BE2C (cell line): Measurements from ENCODE around the gene CADM2.
A peak's percentile ranks its signal among the peaks of the same experiment; 100 is the strongest.

ENCODE experiments used
- DNase-seq: peaks from one replicate; pipeline ENCODE4 v3.0.0-alpha.2; 2020
- H3K27me3 ChIP-seq: fragments of 250-450 bp; sonication (Bioruptor Pico); 2 replicates; pipeline ENCODE4 v1.5.1; 2020; ENCODE audit warnings: mild to moderate bottlenecking
- H3K36me3 ChIP-seq: fragments of 250-450 bp; sonication (Bioruptor Pico); 2 replicates; pipeline ENCODE4 v1.5.1; 2020; ENCODE audit warnings: mild to moderate bottlenecking
- H3K4me1 ChIP-seq: fragments of 250-450 bp; sonication (Bioruptor Pico); 2 replicates; pipeline ENCODE4 v1.5.1; 2020
- H3K4me3 ChIP-seq: 2 replicates; pipeline ENCODE4 v1.5.1; 2011; ENCODE audit warnings: low read depth, low read length
- H3K9me3 ChIP-seq: fragments of 250-450 bp; sonication (Bioruptor Pico); 2 replicates; pipeline ENCODE4 v1.5.1; 2020
- TF ChIP-seq, protein P1 (sequence below): IDR thresholded peaks from 2 replicates; pipeline ENCODE4 v1.5.1; 2012; ENCODE audit warnings: mild to moderate bottlenecking, low read depth, low read length

CADM2 gene

DNA sequence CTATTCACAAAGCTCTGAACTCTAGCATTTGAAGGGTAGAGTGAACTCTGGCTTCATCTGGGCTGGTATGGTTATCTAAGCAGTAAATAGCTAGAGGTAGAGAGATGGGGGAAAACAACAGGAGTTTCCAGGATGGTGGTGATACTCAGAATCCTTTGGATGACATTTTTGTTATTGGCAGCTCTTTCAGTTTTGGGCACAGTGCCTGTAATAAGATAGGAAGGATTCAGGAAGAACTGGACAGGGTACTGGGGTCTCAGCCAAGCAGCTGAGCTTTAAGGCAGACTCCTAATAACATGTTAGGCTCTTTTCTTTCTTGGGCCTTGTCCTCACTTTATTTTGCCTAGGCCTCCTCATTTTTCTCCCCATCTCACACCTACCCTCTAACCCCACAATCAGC lies 338.5 kb downstream of the CADM2 start:
- Histone ChIP-seq H3K27me3 (no peaks in the 10 kb centered on the region), H3K4me1 (no peaks in the 10 kb centered on the region; the same call in none of the 2 replicates), H3K9me3 (no peaks in the 10 kb centered on the region), H3K4me3 (no peak overlapping the region), H3K36me3 (no peaks in the 10 kb centered on the region; the same call in 1 of the 2 replicates)
- TF ChIP-seq, protein P1, sequence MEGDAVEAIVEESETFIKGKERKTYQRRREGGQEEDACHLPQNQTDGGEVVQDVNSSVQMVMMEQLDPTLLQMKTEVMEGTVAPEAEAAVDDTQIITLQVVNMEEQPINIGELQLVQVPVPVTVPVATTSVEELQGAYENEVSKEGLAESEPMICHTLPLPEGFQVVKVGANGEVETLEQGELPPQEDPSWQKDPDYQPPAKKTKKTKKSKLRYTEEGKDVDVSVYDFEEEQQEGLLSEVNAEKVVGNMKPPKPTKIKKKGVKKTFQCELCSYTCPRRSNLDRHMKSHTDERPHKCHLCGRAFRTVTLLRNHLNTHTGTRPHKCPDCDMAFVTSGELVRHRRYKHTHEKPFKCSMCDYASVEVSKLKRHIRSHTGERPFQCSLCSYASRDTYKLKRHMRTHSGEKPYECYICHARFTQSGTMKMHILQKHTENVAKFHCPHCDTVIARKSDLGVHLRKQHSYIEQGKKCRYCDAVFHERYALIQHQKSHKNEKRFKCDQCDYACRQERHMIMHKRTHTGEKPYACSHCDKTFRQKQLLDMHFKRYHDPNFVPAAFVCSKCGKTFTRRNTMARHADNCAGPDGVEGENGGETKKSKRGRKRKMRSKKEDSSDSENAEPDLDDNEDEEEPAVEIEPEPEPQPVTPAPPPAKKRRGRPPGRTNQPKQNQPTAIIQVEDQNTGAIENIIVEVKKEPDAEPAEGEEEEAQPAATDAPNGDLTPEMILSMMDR, result no peak
- DNase-seq, result no peak

GRCh38 chr3:85298032-85298431 lies 339.2 kb downstream of the CADM2 start:
- H3K4me3 ChIP-seq, result no peak overlapping the region
- no peaks in the 10 kb centered on the region; the same call in none of the 2 replicates for H3K4me1 ChIP-seq

DNA sequence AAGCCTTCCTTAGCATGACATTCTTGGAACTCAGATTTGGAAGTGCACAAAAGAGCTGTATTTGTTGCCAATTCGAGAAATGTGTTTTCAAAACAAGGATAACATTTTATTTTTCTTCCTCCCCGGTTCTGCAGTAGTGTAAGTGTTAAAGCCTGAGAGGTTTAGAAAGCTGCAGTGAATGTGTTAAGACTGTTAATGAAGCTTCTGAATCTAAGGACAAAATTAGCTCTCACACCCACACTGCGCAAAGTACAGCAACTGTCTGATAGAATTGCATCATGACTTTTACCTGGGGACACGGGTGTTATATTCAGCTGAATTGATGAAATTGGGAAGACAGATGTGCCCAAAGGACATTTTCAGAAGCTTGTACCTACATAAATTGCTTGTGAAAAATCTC lies 344.4 kb downstream of the CADM2 start:
- H3K27me3 ChIP-seq, result no peaks in the 10 kb centered on the region
- no peaks in the 10 kb centered on the region; the same call in 1 of the 2 replicates for H3K4me1 ChIP-seq
- no peaks in the 10 kb centered on the region; the same call in 1 of the 2 replicates for H3K36me3 ChIP-seq
- no peak for DNase-seq
- no peaks in the 10 kb centered on the region for H3K9me3 ChIP-seq
- TF ChIP-seq, protein P1, result no peak
- H3K4me3 ChIP-seq, result no peak overlapping the region

More at GRCh38 chr3:85298032-85298431, 339.2 kb downstream of the CADM2 start:
- DNase-seq, result no peak
- TF ChIP-seq, protein P1, result no peak
- Histone ChIP-seq H3K36me3 (no peaks in the 10 kb centered on the region; the same call in 1 of the 2 replicates), H3K27me3 (no peaks in the 10 kb centered on the region), H3K9me3 (no peaks in the 10 kb centered on the region)

DNA sequence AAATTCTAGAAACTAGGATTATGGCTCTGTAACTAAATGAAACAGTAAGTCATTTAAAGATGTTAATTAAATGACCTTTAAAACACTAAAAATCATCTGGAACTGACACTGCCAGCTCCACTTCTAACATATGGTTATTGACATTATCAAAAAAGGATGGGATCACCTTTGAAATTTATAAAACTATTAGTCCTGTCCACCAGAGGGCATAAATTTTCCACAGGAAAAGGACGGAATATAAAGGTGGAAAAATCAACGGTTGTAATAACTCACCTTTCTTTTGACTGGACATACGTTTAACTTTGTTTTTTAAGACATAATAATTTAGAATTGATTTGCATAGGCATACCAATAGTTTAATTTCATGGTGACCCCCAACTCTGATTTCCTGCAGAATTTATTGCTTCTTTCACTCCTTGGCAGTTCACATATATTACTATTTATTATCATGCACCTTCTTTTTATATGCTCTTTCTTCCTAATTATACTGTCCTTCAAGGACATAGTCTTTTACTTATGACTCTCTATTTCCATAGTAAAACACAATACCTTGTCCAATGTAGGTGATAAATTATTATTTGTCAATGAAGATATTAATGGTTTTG lies 345.7 kb downstream of the CADM2 start:
- no peak overlapping the region for H3K4me3 ChIP-seq
- H3K4me1 ChIP-seq, result no peaks in the 10 kb centered on the region; the same call in 1 of the 2 replicates
- TF ChIP-seq, protein P1, result peak; percentile 47
- H3K36me3 ChIP-seq, result no peaks in the 10 kb centered on the region
- no peak for DNase-seq
- H3K27me3 ChIP-seq, result no peaks in the 10 kb centered on the region
- no peaks in the 10 kb centered on the region for H3K9me3 ChIP-seq

GRCh38 chr3:85312331-85312730 lies 353.5 kb downstream of the CADM2 start:
- Histone ChIP-seq H3K36me3 (no peaks in the 10 kb centered on the region), H3K9me3 (no peaks in the 10 kb centered on the region), H3K4me3 (no peak overlapping the region), H3K27me3 (no peaks in the 10 kb centered on the region), H3K4me1 (no peaks in the 10 kb centered on the region)
- TF ChIP-seq, protein P1, result no peak
- no peak for DNase-seq

GRCh38 chr3:85313380-85313779 lies 354.6 kb downstream of the CADM2 start:
- DNase-seq, result no peak
- Histone ChIP-seq H3K27me3 (no peaks in the 10 kb centered on the region), H3K36me3 (no peaks in the 10 kb centered on the region), H3K4me1 (no peaks in the 10 kb centered on the region), H3K9me3 (no peaks in the 10 kb centered on the region), H3K4me3 (no peak overlapping the region)
- TF ChIP-seq, protein P1, result no peak
